Kidney glomerular epithelial cell (primary cell): ENCODE results near the gene MARCOL.

ENCODE experiments used
- DNase-seq: peaks from one replicate; lab custom pipeline; 2025; lab: John Stamatoyannopoulos, UW

The MARCOL gene, protein sequence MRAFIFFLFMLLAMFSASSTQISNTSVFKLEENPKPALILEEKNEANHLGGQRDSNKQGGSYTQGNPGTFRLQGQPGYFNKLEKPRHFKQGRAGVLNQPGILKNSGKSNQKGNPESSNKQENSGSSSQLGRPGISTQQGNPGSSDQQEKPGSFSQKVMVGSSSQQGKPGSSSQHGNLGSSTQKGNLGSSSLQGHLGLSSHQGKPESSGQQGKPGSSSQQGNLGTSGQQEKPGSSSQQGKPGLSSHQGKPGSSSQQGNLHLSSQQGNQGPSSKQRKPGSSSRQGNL

DNA sequence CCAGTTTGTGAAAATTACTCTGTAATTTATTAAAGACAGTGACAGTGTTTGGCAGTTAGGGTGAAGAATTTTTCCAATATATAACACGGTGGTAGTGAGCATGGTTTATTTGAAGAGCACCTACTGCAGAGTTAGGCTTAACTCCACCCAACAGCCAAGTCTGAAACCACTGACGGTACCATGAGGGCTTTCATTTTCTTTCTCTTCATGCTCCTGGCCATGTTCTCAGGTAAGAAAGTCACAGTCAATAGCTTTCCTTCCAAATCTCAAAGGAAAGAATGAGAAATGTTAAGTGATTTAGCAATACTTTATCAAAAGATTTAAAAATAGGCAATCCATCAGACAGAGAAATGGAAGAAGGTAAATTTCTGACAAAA, at the start of gene MARCOL:
Gene MARCOL, plus strand, starts transcription at position 108 of the 377 bp plus-strand sequence. Its CDS starts 73 bp downstream, at position 181.
- no peak for DNase-seq

- DNase-seq: no peak
These were observed 47.3 kb upstream of the MARCOL start for GRCh38 chr5:148191010-148191409.

GRCh38 chr5:148193202-148193601, 45.1 kb upstream of the MARCOL start:
- DNase-seq: no peak

DNA sequence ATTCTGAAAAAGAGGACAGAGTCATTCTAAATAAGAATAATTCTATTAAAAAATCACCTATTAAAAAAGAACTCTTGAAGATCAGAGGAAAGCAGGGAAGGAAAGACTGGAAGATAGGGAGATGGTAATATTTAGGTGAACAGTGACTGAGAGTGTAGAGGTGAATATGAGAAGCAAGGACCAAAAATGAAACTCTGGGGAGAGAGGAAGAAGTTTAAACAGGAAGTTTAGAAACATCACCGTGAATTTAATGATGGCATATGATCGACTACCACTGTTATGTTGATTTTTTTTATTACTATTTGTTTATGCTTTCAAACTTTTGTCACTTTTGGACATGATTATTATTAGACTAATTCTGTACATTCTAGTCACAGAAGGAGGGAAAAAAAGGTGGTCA, 37.2 kb upstream of the MARCOL start:
- DNase-seq: no peak

- DNase-seq: no peak
These were observed 35.7 kb upstream of the MARCOL start, which contains the start of gene SPINK6 for GRCh38 chr5:148202531-148203203. TSS of gene SPINK6 (plus strand) at chr5:148203042. CDS start at chr5:148203097, 55 bp downstream.

GRCh38 chr5:148205044-148205806, 33.1 kb upstream of the MARCOL start:
- no peak for DNase-seq

DNA sequence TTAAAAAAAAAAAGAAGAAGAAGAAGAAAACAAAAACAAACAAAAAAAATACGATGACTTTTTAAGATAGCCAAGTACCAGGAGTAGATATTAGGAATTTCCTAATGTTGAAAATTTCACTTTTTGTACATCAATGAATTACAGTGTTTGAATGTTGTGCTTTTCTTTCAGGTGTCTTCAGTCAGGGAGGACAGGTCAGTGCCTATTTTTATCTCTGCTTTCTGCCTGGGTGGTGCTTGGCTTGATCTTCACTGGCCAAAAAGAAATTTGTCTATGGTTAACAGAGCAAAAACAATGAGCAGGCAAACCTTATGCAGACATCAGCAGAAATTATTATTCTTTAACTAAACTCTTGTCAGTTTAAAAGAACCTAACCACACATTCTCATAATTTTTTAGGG, 32.5 kb upstream of the MARCOL start:
- DNase-seq: no peak

DNA sequence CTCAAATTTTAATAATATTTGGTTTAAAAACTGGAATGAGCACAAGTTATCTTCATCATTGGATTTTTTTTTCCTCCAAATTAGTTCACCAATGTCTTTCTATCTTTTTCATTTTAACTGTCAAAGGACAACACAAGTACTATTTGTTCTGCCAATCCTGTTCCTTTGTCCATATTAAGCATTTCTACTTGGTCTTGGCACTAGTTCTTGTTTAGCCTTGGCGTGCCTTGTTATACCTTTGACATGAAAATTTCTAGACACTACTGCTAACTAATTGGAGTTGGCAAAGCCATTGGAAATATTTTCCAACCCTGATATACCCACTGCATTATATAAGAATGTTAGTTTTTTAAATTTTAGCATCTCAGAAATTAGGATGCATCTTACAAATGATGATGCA, 31.7 kb upstream of the MARCOL start:
- DNase-seq: no peak

DNA sequence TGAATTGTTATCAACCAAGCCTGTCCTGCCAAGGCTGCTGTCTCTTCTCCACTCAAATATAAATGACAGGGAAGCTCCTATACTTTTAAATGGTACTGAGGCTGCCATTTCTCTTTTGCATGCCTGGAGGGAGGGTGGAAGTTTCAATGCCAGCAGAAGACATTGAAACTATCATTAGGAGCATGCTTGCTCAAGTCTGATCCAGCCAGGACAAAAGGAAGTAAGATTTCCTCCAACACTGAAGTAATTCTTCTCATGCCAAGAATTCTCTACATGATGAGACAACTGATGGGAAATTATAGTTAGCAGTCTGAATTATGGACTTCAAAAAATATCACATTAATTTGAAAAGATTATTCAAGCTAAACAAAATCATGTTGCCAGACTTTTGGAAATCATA, 30.1 kb upstream of the MARCOL start:
- no peak for DNase-seq

DNA sequence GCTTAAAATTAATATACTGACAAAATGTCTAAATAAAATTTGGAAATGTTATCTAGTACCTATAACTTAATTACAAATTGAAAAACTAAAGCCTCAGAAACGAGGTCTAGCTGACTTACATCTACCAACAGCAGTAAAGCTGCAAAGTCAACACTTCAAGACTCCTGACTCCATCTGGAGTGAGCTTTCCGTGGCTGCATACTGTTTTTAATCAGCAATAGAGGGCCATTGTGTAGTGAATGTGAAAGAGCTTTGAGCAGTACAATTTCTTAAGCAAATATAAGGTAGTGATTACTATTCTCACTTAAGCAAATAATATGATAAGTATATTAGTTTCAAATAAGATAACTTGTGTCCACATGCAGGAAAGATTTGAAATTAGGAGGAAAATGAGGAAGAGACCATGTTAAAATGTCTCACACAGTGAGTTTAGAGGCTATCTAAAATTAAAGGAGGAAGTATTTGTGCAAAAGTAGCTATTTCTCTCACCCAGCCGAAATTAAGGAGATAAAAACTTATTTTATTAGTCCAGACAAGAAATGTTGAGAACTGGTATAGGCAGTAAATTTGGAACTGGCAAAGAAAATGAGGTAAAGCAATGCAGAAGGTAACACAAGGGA, 29.1 kb upstream of the MARCOL start:
- DNase-seq: no peak

DNA sequence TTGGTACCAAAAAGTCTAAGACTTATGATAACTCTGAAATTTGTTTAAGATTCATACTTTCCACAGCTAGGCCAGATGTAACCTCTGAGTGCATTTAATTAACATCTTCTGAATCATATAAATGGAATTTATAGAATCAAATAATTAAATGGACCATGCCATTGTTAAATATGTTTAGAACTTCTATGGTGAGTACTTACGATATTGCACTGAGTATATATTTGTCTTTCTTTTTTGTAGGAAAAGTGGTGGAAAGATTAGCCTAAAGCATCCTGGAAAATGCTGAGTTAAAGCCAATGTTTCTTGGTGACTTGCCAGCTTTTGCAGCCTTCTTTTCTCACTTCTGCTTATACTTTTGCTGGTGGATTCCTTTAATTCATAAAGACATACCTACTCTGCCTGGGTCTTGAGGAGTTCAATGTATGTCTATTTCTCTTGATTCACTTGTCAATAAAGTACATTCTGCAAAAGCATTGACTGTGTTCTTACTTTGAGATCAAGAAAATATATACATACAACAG, 23.6 kb upstream of the MARCOL start:
- no peak for DNase-seq

DNA sequence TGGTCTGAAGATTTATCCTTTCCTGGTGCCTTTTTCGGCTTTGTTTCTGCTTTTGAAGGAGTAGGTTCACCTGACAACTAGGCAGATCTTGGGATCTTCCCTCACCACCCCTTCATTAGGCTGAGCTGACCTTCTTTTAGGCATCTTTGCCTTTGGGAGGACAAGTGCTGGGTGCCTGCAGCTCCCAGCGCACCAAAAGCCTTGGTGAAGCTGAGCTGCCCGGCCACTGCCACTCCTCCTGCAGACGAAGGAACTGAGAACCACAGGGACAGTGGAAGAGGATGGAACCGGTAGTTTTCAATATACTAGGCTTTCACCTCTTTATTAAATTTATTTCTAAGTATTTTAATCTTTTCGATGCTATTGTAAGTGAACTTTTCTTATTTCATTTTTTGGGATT, 16.8 kb upstream of the MARCOL start:
- no peak for DNase-seq

GRCh38 chr5:148224117-148224742, 14.1 kb upstream of the MARCOL start:
- DNase-seq: no peak

GRCh38 chr5:148228392-148228984, 9.8 kb upstream of the MARCOL start:
- no peak for DNase-seq

- DNase-seq: no peak
These were observed 8.5 kb upstream of the MARCOL start for GRCh38 chr5:148229840-148230239.

DNA sequence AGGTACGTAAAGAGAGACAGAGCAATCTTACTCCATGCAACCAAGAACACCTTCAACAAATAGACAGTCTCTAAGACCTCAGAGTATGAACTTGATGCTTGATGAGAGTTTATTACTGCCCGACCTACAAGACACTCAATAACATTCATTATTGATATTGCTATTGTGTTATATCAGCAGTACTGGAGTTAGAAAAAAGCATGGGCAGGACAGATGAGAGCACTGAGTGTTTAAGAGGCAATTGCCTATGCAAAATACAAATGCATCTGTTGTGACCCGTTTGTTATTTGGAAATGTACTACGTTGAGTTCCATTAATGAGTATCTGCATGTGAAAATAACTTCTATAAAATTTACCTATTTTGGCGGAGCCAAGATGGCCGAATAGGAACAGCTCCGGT, 8.1 kb upstream of the MARCOL start:
- DNase-seq: no peak

DNA sequence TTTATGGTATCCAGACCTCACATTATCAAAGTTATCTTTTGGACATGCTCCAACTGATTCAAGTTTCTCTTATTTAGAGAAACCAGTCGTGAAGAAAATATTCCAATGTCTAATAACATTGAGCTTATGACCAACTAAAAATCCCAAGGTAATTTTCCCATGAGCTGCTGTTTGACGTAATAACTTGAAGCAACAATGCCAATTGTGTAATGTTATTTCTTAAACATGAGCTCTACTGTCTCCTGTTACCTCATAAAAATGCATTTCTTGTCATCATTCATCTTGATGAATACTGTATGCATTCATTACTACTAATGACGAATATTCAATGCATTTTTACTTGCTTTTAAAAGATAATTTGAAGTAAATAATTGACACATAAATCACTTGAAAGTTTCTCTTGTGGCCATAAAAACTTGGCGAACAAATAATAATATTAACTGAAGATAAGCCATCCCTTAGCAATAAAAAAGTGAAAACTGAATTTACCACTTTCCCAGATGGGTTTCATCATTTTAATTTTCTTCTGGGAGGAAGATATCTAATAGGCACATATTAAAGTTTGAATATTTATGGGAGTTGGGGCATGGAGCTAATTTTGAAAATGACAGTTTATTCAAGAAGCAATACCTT, 424 bp upstream of the MARCOL start:
- no peak for DNase-seq

DNA sequence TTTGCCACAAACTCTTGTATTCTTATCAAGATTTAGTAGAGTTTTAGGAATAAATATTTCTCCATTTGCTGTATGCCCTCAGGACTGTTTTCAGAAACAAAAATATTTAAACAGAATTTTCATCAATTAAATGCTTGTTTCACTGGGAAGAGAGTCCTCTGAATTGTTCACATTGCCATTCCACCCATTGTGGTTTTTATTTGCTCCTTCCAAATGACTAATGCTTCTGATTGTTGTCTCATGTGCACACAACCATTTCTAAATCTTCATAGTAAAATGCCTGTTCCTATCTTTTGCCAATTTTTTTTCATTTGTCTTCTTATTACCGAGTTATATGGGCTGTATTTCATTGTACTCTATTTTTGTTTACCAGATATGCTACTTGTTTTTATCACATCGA, 10.6 kb downstream of the MARCOL start:
- DNase-seq: no peak

DNA sequence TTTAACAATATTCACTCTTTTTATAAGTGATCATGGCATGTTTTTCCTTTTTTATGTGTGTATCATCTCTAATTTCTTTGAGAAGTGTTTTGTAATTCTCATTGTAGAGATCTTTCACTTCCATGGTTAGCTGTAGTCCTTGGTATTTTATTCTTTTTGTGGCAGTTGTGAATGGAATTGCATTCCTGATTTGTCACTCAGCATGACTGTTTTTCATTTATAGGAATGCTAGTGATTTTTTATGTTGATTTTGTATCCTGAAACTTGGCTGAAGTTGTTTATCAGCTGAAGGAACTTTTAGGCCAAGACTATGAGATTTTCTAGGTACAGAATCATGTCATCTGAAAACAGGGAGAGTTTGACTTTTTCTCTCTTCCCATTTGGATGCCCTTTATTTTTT, 17.1 kb downstream of the MARCOL start:
- no peak for DNase-seq

DNA sequence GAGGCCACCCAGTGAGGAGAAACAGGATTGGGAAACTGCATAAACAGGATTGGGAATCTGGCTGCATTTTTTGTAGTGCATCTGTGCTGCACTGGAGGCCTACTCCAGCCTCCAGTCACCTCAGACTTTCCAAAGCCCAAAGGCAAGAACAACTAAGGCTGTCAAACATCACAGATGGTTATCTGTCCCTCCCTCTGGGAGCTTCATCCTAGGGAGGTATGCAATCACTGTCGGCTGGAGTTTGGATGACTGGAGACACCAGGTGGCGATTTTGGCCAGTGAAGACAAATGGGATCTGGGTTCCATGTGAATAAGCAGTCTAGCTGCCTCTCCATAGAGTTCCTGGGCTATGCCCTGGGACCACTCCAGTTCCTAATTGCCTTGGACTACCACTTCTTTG, 21.0 kb downstream of the MARCOL start:
- no peak for DNase-seq

DNA sequence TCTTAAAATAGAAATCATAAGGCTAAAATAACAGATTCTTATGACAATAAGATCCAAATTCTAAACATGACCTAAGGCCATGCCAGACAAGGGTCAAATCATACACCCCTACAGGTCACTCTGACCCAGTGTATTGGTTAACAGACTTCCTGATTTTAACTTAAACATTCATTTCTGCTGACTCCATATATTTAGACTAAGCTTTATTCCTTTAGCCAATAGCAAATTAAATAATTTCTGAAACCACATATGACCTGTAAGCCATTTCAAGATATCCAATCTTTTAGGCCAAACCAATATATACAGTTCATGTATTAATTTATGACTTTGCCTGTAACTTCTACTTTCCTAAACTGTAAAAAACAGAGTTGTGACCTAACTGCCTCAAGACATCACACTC, 22.9 kb downstream of the MARCOL start:
- no peak for DNase-seq
